Parathyroid adenoma (tissue), 2 donors: ENCODE measurements around the gene TSHZ2.

Source experiments
- H2AFZ ChIP-seq: fragments of 300-600 bp; sonication (generic); one replicate; pipeline ENCODE4 v1.7.0; 2017; ENCODE audit warnings: antibody characterized with exemption, mild to moderate bottlenecking
- H3K27ac ChIP-seq: fragments of 300-600 bp; sonication (generic); one replicate; pipeline ENCODE4 v1.7.0; 2017
- H3K27me3 ChIP-seq: fragments of 300-600 bp; sonication (generic); one replicate; pipeline ENCODE4 v1.7.0; 2017; ENCODE audit warnings: low read length; ENCODE audit not compliant: control insufficient read depth, insufficient read depth
- H3K36me3 ChIP-seq: fragments of 300-600 bp; sonication (generic); one replicate; pipeline ENCODE4 v1.7.0; 2017; ENCODE audit warnings: low read length; ENCODE audit not compliant: control insufficient read depth, insufficient read depth
- H3K4me1 ChIP-seq: fragments of 300-600 bp; sonication (generic); one replicate; pipeline ENCODE4 v1.7.0; 2017; ENCODE audit warnings: control low read depth
- H3K4me2 ChIP-seq: fragments of 300-600 bp; sonication (generic); one replicate; pipeline ENCODE4 v1.7.0; 2017; ENCODE audit warnings: low read length
- H3K4me3 ChIP-seq: fragments of 300-600 bp; sonication (generic); one replicate; pipeline ENCODE4 v1.7.0; 2017; ENCODE audit warnings: low read depth, low read length
- H3K79me2 ChIP-seq: fragments of 300-600 bp; sonication (generic); one replicate; pipeline ENCODE4 v1.7.0; 2017; ENCODE audit warnings: control low read depth
- H3K9ac ChIP-seq: fragments of 300-600 bp; sonication (generic); one replicate; pipeline ENCODE4 v1.7.0; 2017; ENCODE audit warnings: mild to moderate bottlenecking
- H3K9me3 ChIP-seq: fragments of 300-600 bp; sonication (generic); one replicate; pipeline ENCODE4 v1.7.0; 2017; ENCODE audit warnings: low read length; ENCODE audit not compliant: control insufficient read depth
- TF ChIP-seq, protein P1 (sequence below): fragments of 300-600 bp; sonication (generic); IDR thresholded peaks from one replicate; pipeline ENCODE4 v1.7.0; 2017; ENCODE audit warnings: antibody characterized with exemption, mild to moderate bottlenecking
- donor health status: primary hyperparathyroidism.

Gene TSHZ2

DNA sequence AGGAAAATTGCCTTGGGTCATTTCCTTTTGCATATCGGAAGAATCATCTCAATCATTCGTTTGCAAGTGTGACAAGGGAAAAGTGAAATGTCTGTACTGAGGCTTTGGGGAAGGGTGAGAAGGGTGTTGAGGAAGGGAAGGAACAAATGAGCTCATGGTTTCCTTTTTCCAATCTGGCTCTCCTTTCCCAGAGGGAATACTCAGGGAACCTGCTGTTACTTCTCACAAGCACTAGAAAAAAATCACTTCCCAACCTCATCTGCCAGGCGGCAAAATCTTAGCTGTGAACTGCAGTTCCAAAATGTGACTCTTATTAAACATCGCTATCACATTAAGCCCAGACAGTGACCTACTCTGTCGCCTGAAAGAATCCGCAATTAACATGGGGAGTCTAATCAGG is 363.4 kb downstream of the TSHZ2 start:
- Histone ChIP-seq H3K27ac (no peak overlapping the region), H3K9ac (no peak overlapping the region), H2AFZ (no peak overlapping the region), H3K4me3 (no peak overlapping the region), H3K4me2 (no peak overlapping the region), H3K79me2 (no peaks in the 10 kb centered on the region), H3K9me3 (no peaks in the 10 kb centered on the region), H3K36me3 (no peaks in the 10 kb centered on the region), H3K27me3 (no peaks in the 10 kb centered on the region), H3K4me1 (no peaks in the 10 kb centered on the region)
- TF ChIP-seq, protein P1, sequence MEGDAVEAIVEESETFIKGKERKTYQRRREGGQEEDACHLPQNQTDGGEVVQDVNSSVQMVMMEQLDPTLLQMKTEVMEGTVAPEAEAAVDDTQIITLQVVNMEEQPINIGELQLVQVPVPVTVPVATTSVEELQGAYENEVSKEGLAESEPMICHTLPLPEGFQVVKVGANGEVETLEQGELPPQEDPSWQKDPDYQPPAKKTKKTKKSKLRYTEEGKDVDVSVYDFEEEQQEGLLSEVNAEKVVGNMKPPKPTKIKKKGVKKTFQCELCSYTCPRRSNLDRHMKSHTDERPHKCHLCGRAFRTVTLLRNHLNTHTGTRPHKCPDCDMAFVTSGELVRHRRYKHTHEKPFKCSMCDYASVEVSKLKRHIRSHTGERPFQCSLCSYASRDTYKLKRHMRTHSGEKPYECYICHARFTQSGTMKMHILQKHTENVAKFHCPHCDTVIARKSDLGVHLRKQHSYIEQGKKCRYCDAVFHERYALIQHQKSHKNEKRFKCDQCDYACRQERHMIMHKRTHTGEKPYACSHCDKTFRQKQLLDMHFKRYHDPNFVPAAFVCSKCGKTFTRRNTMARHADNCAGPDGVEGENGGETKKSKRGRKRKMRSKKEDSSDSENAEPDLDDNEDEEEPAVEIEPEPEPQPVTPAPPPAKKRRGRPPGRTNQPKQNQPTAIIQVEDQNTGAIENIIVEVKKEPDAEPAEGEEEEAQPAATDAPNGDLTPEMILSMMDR: no peak

DNA sequence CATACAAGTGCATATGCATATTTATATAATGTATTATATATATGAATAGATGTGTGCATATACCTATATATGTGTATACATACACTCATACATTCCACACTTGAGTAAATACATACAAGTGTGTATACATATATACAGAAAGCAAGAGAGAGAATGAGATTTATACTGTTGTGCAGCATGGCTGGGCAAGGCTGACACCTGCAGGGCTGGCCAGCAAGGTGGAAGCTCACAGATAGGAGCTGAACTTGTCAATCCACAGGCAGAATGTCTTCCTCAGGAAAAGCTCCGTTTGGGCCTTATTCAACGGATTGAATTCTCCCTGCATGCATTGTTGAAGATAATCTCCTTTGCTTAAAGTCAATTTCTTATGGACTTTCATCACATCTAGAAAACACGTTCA is 364.7 kb downstream of the TSHZ2 start:
- Histone ChIP-seq H3K4me1 (no peaks in the 10 kb centered on the region), H3K27ac (no peak overlapping the region), H3K27me3 (no peaks in the 10 kb centered on the region), H2AFZ (no peak overlapping the region), H3K79me2 (no peaks in the 10 kb centered on the region), H3K36me3 (no peaks in the 10 kb centered on the region), H3K4me3 (no peak overlapping the region), H3K9me3 (no peaks in the 10 kb centered on the region), H3K9ac (no peak overlapping the region), H3K4me2 (no peak overlapping the region)
- TF ChIP-seq, protein P1: no peak

DNA sequence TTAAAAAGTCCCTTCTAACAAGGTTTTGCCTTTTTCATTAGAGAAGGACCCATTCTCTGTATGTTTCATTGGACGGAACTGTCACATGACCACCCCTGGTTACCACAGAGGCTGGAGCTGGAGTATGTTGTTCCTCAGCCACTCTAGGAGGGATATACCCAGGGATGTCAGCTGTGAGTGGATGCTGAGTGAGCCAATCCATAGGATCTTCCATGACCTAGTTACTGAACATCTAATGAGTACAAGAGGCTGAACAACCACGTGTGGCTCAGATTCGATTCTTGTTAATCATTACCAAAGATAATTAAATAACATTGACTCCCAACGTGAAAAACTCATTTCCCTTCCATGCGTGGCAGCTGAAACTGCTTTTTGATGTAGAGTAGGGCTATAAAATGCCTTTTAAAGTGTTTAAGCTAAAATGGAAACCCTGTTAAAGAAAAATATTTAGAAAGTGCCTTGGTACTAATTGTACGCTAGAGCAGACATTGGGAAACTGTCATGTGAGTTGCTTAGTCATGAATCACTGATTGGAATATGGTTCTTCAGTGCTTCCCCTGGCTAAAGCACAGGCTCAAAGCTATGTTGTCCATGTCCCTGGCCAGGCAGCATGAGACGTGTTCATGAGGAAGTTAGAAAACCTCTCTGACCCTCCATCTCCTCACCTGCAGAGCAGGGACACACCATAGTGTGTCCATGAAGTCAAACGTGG is 365.4 kb downstream of the TSHZ2 start:
- Histone ChIP-seq H3K27ac (no peak overlapping the region), H3K9ac (no peak overlapping the region), H3K9me3 (no peaks in the 10 kb centered on the region), H3K4me2 (no peak overlapping the region), H3K4me1 (no peaks in the 10 kb centered on the region), H3K27me3 (no peaks in the 10 kb centered on the region), H2AFZ (no peak overlapping the region), H3K79me2 (no peaks in the 10 kb centered on the region), H3K36me3 (no peaks in the 10 kb centered on the region), H3K4me3 (no peak overlapping the region)
- TF ChIP-seq, protein P1: no peak

DNA sequence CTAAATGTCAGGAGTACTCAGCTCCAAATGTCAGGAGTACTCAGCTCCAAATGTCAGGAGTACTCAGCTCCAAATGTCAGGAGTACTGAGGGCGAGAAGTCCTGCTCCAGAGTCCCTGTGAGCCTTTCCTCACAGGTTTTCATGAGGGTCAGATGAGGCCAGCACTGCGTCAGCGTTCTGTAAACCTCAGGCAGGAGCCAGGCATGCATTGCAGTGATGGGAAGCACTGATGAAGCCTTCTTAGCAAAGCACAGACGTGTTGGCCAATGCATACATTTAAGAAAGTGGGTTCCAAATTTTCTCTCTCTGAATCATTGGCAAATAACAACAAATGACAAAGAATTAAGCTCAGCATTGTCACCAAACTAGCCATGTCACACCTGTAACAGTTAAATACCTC is 366.6 kb downstream of the TSHZ2 start:
- H3K9ac ChIP-seq: no peak overlapping the region
- no peak overlapping the region for H3K4me2 ChIP-seq
- H3K79me2 ChIP-seq: no peaks in the 10 kb centered on the region
- H3K27ac ChIP-seq: no peak overlapping the region
- H2AFZ ChIP-seq: no peak overlapping the region
- H3K9me3 ChIP-seq: no peaks in the 10 kb centered on the region
- H3K36me3 ChIP-seq: no peaks in the 10 kb centered on the region
- H3K4me1 ChIP-seq: no peaks in the 10 kb centered on the region
- TF ChIP-seq, protein P1: no peak
- H3K4me3 ChIP-seq: no peak overlapping the region
- H3K27me3 ChIP-seq: no peaks in the 10 kb centered on the region

DNA sequence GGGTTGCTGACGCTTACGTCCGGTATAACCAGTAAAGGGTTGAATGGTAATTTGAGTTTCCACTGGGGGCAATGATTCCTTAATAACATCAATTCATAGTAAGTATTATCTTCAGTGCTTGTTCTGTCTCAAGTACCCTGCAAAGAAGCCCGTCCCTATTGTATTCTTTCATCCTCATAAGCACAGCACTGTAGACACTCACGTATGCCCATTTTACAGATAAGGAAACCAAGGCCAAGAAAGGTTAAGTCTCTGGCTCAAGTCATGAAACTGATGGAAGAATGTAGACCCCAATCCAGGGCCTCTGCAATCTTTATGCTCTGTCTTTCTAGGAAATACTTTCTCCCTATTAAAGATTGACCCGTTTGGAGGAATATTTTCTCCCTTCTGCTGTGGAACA is 370.3 kb downstream of the TSHZ2 start:
- Histone ChIP-seq H3K27me3 (no peaks in the 10 kb centered on the region), H3K27ac (no peak overlapping the region), H3K4me2 (no peak overlapping the region), H3K4me3 (no peak overlapping the region), H2AFZ (no peak overlapping the region), H3K9ac (no peak overlapping the region), H3K79me2 (no peaks in the 10 kb centered on the region), H3K36me3 (no peaks in the 10 kb centered on the region), H3K9me3 (no peaks in the 10 kb centered on the region), H3K4me1 (no peaks in the 10 kb centered on the region)
- TF ChIP-seq, protein P1: no peak
